ENCODE measurements around the gene FOXP2. TPM values are rescaled to one million over a fixed set of nuclear protein-coding genes. Genes with fewer than 3 reads are reported as not detected.

The FOXP2 gene
- total RNA-seq, 4 donors from 2014 or later: 12.2 to 40.9 (median 19.5) TPM

DNA sequence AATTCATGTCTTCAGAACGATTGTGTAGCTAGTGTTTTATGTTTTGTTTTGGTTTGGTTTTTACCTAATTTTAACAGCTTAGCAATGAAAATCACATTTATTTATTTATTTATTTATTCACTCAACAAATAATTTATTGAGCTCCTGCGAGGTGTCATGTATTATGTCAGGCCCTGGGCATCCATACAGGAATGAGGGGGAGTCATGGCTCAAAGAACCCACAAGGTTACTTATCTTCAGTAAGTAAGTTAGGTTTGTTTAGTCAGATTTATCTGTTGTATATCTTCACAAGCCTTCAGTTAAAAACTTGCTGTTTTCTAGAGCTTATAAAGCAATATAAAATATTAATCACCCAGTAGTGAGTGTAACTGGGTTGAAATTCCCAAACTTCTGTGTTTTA, 45.4 kb downstream of the FOXP2 start:
- Histone ChIP-seq H3K4me3 (no peak overlapping the region), H3K36me3 (no peaks in the 10 kb centered on the region), H3K4me1 (no peaks in the 10 kb centered on the region), H3K9me3 (no peaks in the 10 kb centered on the region), H3K27me3 (peaks cover 3% of the 10 kb centered on the region), H3K27ac (no peak overlapping the region)
- no peak for DNase-seq (ENCODE audit: low spot score in 2 of 2)
- TF ChIP-seq POLR2A (IDR thresholded peaks at IDR 0.05): no peak
- TF ChIP-seq EP300 (IDR thresholded peaks at IDR 0.05): no peak
- TF ChIP-seq POLR2AphosphoS5 (IDR thresholded peaks at IDR 0.05): no peak
- TF ChIP-seq, protein P1, sequence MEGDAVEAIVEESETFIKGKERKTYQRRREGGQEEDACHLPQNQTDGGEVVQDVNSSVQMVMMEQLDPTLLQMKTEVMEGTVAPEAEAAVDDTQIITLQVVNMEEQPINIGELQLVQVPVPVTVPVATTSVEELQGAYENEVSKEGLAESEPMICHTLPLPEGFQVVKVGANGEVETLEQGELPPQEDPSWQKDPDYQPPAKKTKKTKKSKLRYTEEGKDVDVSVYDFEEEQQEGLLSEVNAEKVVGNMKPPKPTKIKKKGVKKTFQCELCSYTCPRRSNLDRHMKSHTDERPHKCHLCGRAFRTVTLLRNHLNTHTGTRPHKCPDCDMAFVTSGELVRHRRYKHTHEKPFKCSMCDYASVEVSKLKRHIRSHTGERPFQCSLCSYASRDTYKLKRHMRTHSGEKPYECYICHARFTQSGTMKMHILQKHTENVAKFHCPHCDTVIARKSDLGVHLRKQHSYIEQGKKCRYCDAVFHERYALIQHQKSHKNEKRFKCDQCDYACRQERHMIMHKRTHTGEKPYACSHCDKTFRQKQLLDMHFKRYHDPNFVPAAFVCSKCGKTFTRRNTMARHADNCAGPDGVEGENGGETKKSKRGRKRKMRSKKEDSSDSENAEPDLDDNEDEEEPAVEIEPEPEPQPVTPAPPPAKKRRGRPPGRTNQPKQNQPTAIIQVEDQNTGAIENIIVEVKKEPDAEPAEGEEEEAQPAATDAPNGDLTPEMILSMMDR (IDR thresholded peaks at IDR 0.05): no peak
- 82% methylated on average over 2 of the region's 2 CpGs for WGBS

DNA sequence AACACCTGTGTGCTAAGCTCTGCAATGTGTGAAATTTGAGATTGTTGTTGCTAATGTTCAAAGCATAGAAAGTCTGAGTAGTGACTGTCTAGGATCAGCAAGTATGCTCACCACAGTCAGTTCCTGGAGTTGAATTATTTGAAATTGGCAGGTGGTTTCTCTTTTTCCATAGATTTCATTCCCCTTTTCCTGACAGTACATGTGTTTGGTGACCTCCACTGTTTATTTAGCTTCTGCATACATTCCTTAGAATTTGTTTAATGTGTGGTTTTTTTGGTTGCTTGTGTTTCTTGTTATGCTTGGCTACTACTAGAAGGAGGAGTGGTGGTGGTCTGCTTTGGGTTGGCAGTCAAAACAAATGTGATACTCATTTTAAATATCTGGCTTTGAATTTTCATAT, 52.3 kb downstream of the FOXP2 start:
- no peak for TF ChIP-seq EP300 (IDR thresholded peaks at IDR 0.05)
- Histone ChIP-seq H3K9me3 (no peaks in the 10 kb centered on the region), H3K36me3 (no peaks in the 10 kb centered on the region), H3K4me3 (no peak overlapping the region), H3K27ac (no peak overlapping the region), H3K4me1 (no peaks in the 10 kb centered on the region), H3K27me3 (no peaks in the 10 kb centered on the region)
- DNase-seq (ENCODE audit: low spot score in 2 of 2): no peak

DNA sequence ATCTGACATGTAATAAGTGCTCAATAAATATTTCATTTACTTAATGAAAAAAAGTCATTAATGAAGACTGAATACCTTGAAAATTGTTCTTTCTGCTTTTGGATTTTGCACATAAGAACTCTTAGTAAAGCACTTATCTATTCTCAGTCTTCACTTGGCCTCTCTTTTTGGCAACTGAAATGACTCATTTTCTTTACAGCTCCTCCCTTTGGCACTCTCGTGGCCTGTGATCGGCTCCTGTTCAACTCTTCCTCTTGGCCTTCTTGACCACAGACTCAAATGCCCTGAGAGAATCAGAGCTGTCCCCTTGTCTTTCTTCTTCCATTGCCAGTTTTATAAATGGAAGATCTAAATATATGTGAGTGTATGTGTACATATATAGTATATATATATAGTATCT, 54.2 kb downstream of the FOXP2 start:
- Histone ChIP-seq H3K9me3 (no peaks in the 10 kb centered on the region), H3K4me3 (no peak overlapping the region), H3K27ac (no peak overlapping the region), H3K4me1 (no peaks in the 10 kb centered on the region), H3K27me3 (no peaks in the 10 kb centered on the region), H3K36me3 (no peaks in the 10 kb centered on the region)
- TF ChIP-seq POLR2AphosphoS5 (IDR thresholded peaks at IDR 0.05): no peak
- DNase-seq (ENCODE audit: low spot score in 2 of 2): no peak
- 24% methylated on average over 2 of the region's 2 CpGs for WGBS

DNA sequence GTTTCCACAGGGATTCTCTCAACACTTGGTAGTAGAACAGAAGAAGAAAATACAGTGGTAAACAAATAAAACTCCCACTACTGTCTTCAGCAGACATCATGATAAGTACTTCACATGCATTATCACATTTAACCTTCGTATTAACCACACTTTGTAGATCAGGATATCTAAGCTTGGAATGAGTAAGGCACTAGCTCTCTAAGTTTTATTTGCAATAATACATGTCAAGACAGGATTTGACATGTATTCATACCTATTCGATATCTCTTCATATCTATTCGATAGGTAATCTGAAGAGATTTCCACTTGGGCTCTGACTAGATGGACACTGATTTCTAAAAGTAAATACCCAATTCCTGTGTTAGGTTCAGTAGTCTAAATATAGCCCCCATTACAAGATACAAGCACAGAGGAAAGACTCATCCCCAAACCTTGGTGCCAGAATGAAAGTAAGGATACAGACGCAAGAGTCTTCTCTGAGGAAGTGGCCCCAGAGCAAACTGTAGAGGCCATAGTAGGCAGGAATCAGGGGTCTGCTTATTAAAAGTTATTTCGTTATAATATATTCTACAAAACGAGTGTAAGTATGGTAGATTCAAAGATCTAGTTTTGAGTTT, 58.4 kb downstream of the FOXP2 start:
- Histone ChIP-seq H3K36me3 (no peaks in the 10 kb centered on the region), H3K9me3 (no peaks in the 10 kb centered on the region), H3K27ac (no peak overlapping the region), H3K4me1 (no peaks in the 10 kb centered on the region), H3K27me3 (no peaks in the 10 kb centered on the region), H3K4me3 (no peak overlapping the region)
- TF ChIP-seq POLR2A (IDR thresholded peaks at IDR 0.05) (no peak), EP300 (IDR thresholded peaks at IDR 0.05) (no peak), POLR2AphosphoS5 (IDR thresholded peaks at IDR 0.05) (no peak)
- TF ChIP-seq, protein P1 (IDR thresholded peaks at IDR 0.05): no peak
- no peak for DNase-seq (ENCODE audit: low spot score in 2 of 2)
- WGBS: 76% methylated on average over 6 of the region's 6 CpGs

DNA sequence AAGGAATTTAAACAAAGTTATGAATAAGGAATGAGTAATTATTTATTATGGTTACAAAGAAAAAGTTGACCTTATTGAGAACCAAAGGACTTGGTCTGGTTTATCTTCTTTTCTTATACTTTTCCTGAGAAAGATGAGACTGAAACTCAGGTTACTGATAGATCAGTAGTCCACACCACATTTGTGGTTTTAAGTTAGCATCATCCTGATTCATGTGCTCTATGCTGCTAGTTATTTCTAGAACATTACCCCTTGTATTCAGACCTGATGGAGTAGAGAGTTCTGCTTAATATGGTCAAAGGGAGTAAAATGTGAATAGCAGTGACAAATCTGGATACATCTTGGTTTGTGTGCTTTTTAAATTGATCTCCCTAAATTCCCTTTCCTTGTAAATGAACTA, 63.8 kb downstream of the FOXP2 start:
- H3K27ac ChIP-seq: no peak overlapping the region
- no peaks in the 10 kb centered on the region for H3K4me1 ChIP-seq
- no peak overlapping the region for H3K4me3 ChIP-seq
- H3K36me3 ChIP-seq: no peaks in the 10 kb centered on the region
- no peak for DNase-seq (ENCODE audit: low spot score in 2 of 2)
- TF ChIP-seq POLR2A (IDR thresholded peaks at IDR 0.05) (no peak), POLR2AphosphoS5 (IDR thresholded peaks at IDR 0.05) (no peak), EP300 (IDR thresholded peaks at IDR 0.05) (no peak)
- TF ChIP-seq, protein P1 (IDR thresholded peaks at IDR 0.05): no peak
- H3K27me3 ChIP-seq: no peaks in the 10 kb centered on the region
- H3K9me3 ChIP-seq: no peaks in the 10 kb centered on the region

DNA sequence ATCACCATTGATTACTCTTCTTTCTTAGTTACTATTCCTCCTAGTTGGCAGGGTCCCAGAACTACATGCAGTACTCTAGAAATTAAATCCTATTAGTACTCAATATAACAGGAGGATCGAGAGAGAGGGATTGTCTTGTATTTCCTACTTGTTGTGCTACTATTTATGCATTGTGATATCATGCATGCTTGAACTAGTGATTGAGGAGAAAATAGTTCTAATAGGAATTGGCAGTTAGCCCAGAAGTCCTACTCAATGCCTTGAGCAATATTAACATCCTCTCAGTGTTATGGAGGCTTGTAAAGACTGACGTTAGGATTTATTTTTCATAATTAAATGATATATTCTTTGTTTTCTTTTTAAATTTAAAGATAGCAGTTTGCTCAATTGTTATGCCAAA, 67.4 kb downstream of the FOXP2 start:
- H3K27ac ChIP-seq: no peak overlapping the region
- no peaks in the 10 kb centered on the region for H3K9me3 ChIP-seq
- H3K27me3 ChIP-seq: no peaks in the 10 kb centered on the region
- DNase-seq (ENCODE audit: low spot score in 2 of 2): no peak
- H3K4me1 ChIP-seq: no peaks in the 10 kb centered on the region
- H3K36me3 ChIP-seq: no peaks in the 10 kb centered on the region
- H3K4me3 ChIP-seq: no peak overlapping the region
- WGBS: 27% methylated on average over 2 of the region's 2 CpGs
- TF ChIP-seq EP300 (IDR thresholded peaks at IDR 0.05) (no peak), POLR2AphosphoS5 (IDR thresholded peaks at IDR 0.05) (no peak), POLR2A (IDR thresholded peaks at IDR 0.05) (no peak)
- TF ChIP-seq, protein P1 (IDR thresholded peaks at IDR 0.05): no peak

Data from suprapubic skin (tissue), 4 donors.